Activated CD4-positive, alpha-beta T cell treated with anti-CD3 and anti-CD28 coated beads, Interleukin-2, amount 50 U/mL, for 24 hours (primary cell): ENCODE data around the gene PCGF1.

Experiments used
- DNase-seq, 2 donors: peaks; one replicate each; pipeline ENCODE4 v3.0.0-alpha.2; 2020; ENCODE audit warnings: low read depth in 1 of 2, low spot score in 1 of 2

Gene PCGF1

DNA sequence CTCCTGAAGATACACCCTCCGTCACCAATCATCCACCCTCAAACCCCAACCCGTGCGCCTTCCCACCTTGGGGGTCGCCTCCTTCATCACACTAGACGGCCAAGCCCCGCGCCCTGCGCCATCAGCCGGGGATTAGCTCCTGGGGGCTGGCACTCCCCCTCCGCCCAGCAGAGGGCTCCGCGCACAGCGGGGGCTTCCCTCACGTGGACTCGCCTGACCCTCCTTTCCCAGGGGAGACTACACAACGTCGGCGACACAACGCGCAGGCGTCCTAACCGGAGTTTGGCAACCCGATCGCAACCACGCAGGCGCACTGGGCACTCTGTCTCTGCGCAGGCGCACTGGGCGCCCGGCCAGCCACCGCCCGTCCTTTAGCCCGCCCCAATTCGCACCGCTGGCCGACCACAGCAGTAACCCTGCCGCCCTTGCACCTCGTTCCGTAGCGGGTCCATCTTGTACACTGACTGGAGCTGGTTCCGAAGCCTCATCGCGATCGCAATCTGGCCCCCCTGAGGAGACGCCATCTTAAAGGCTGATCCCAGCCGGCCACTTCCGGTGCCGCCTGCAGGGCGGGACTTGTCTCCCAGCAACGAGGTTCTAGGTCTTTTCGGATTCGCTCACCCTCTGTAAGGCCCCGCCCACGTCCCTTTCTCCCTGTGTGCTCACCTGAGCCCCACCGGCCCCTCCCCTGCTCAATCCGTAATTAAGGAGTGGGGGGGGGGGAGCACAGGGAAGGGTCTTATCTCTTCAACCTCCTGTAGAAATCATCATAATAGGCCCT, at the start of gene PCGF1:
PCGF1 (minus strand) TSS at position 551 of the 781 bp plus-strand sequence; CDS start at position 524, 27 bp downstream.
- peak; percentile 98 for DNase-seq

DNA sequence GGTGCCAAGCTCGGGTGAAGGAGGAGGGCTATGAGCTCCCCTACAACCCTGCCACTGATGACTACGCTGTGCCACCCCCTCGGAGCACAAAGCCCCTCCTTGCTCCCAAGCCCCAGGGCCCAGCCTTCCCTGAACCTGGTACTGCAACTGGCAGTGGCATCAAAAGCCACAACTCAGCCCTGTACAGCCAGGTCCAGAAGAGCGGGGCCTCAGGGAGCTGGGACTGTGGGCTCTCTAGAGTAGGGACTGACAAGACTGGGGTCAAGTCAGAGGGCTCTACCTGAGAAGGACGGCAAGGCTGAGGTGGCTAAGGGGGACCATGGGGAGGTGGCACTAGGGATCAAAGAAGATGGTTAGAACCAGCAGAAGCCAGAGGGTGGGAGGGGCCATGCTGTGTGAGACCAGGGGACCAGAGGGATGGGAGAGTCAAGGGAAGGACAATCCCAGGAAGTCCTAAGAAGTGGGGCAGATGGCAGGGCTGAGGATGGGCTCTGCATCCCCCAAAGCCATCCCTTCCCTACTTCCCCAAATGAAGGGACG, 49.4 kb upstream of the PCGF1 start:
- DNase-seq = no peak

DNA sequence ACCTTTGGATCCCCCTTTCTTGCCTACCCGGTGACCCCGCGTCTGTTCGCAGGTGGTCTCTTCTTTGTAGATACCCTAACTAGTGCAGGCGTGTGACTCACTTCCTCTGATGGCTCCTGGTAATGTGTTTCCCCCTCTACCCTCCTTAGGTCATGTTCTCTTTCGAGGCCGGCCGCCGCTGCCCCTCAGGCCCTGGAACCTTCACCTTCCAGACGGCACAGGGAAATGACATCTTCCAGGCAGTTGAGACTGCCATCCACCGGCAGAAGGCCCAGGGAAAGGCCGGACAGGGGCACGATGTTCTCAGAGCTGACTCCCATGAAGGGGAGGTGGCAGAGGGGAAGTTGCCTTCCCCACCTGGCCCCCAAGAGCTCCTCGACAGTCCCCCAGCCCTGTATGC, 48.7 kb upstream of the PCGF1 start:
- no peak for DNase-seq

DNA sequence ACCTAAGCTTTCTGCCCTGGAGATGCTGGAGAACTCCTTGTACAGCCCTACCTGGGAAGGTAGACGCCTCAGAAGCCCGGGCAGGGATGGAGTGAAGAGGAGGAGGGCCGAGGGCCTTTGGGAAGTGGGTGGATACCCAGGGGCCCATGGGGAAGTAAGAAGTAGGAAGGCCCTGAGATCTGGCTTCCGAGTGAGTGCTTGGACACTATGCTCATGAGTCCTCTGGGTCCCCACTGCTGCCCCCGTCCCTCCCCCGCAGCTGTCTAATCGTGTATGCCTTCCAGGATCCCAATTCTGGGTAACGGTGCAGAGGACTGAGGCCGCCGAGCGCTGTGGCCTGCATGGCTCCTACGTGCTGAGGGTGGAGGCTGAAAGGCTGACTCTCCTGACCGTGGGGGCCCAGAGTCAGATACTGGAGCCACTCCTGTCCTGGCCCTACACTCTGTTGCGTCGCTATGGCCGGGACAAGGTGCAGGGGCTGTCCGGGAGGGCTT, 48.2 kb upstream of the PCGF1 start:
- no peak for DNase-seq

DNA sequence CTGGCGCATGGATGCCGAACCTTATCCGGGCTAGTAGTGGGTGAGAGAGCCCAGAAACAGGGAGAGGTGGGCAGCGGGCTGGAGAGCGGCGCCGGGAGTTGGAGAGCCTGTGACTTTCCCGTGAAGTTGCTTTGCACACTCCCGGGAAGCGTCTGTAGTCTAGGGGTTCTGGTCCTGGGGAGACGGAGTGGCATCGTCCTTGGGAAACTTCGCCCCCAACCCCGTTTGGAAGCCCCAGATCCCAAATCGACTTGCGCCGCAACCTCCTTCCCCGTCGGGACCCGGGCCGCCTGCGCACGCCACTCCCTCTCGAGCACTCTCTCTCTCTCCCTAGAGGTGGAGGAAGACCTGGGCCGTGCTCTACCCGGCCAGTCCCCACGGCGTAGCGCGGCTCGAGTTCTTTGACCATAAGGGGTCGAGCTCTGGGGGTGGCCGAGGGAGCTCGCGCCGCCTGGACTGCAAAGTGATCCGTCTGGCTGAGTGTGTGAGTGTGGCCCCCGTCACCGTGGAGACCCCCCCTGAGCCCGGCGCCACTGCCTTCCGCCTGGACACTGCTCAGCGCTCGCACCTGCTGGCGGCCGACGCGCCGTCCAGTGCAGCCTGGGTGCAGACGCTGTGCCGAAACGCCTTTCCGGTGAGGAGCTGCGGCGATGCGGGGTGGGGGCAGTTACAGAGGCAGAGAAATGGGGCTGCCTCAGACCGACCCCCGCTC, 47.5 kb upstream of the PCGF1 start:
- no peak for DNase-seq

DNA sequence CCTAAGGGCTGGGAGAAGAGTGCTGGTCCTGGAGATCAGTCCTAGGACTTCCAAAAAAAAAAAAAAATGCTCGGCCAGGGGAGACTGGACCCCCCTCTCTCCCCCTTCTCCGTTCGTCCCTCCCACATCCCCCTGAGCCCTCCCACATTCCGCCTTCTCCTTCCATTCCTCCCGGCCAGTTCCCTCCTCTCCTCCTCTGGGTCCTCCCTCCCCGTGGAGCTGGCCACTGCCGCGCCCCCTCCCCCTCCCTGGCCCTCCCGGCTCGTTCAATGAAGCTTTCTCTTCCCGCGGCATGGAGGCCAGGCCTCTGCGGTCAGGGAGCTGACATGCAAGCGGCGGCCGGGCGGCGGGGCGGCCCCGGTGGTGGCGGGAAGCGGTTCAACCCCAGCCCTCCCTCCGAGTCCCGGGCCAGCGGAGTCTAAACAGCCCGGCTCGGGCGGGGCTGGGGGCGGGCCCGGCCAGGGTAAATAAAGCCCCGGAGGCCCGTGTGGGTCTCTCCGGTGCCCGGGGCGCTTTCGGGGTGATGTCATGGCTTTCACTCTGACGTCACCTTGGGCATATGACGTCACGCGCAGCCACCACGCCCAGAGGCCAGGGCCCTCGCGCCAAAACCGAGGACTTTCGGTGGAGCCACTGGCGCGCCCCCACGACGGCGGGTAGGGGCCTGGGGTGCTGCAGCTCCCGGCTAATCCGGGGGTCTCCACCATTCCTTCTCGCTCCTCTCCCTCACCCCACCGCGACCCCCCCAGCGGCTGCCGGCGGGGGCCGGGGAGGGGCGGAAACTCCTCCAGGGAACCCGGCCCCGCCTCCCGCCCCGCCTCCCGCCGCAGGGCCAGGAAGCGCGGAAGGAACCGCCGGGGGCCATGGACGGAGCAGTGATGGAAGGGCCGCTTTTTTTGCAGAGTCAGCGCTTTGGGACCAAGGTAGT, 46.7 kb upstream of the PCGF1 start, which contains the start of the genes DOK1 and LOXL3:
DOK1 (plus strand) TSS at position 829 of the 928 bp plus-strand sequence; CDS start at position 864, 35 bp downstream.
LOXL3 (minus strand) TSS at position 51 of the 928 bp plus-strand sequence. CDS start 1,308 bp downstream, outside the sequence.
- peak; percentile 71 to 74 for DNase-seq

DNA sequence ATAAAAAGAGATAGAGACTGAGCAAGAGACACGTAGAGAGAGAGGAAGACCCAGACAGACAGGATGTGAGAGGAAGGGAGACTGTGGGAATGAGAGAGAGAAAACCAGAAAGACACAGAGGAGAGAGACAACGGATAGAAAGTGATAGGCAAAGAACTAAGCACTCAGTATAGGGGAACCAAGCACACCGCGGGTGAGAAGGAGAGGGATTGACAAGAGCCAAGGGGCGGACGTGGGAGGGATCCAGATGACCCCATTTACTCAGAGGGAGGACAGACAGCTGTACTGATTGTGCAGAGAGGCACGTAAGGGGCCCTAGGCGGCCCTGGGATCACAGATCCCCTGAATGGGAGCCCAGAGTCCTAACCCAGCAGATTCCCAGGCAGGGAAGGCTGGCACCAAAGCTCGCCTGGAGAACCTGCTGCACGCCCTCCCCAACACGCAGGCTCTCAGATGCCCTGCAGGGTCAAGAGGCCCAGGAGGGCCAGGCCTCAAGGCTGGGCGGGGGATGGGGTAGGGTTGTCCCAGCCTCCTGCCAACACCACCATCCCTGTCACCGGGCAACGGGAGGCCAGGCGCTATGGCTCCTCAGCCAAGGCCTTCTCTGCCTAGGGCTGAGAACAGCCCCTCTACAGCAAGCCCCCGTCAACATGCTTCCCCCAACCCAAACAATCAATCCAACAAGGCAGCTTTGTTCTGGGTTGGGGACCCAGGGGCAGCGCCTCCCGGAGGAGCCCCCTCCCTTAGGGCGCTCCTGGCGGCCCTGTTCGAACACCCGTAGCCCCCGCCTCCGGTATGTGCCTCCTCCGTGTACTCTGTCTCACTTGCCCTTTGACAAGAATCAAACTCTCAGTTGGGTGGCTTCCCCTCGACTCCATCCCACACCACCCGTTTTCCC, 45.7 kb upstream of the PCGF1 start:
- DNase-seq = no peak

DNA sequence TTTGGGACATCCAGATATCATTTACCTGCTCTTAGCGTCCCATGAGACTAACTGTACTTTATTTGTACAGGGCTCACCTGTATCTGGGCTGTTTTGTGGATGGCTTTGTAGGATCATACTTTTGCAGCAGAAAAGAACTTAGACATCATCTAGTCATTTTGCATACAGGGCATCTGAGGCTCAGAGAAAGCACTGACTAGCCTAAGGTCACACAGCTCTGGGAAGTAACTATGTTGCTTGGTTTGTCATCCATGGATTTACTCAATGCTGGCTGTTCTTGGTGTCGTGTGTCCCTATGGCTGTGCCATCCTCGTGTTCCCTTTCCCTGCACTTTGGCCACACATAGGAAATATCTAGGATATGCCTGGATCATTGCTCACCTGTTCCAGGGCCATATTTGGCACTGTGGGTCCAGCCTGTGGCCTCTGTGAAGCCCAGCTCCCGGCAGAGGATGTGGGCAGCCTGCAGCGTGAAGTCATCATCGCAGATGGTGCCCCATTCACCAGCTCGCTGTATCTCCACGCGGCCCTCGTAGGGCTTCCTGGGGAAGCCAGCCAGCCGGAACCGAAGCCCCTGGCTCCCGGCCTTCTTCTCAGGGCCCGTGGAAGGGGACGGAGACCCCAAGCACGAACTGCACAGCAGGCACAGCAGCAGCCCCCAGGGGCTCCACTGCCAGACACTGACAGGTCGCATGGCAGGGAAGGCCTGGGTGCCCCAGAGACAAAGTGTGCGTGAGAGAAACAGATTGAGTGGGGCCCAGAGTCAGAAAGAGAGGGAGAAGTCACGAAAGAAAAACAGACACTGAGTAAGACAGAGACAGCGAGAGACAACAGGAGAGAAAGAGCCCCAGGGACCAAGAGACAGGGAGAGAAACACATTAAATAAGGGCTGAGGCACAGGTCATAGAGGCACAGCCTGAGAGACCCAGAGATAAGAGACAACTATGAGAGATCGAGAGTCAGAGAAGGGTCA, 44.7 kb upstream of the PCGF1 start:
- DNase-seq = no peak

DNA sequence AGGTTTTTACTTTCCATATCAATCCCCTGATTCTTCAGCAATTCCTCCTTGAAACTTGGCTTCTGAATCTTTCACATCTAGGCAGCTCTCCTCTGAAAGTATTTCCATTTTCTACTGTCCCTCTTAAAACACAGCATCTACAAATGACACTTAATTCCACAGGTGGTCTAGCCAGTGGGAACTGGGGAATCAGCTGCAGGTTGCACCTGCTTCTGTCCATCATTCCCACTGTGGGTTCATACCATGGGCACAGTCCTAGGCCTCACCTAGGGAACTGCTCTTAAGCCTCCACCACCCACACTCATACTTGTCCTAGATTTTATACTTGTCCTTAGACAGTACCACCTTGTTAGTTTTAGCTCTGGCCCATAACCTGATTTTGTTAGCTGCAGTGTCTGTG, 44.0 kb upstream of the PCGF1 start:
- DNase-seq = no peak

DNA sequence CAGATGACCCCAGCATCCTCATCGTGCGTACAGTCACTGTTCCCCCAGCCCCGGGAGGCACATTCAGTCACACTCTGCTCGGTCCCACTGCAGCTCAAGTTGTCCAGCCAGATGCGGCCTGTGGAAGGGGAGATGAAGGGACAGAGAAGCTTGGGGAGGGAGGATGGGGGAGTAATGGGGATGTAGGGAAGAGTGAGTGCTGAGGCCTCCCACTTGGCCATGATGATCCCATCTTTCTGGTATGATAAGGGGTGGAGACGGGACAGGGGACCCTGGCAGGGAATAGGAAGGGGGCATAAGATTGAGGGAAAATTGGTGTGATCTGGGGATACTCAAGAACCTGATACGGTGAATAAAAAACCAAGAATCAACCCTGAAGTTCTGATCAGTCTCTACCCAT, 42.7 kb upstream of the PCGF1 start:
- no peak for DNase-seq

DNA sequence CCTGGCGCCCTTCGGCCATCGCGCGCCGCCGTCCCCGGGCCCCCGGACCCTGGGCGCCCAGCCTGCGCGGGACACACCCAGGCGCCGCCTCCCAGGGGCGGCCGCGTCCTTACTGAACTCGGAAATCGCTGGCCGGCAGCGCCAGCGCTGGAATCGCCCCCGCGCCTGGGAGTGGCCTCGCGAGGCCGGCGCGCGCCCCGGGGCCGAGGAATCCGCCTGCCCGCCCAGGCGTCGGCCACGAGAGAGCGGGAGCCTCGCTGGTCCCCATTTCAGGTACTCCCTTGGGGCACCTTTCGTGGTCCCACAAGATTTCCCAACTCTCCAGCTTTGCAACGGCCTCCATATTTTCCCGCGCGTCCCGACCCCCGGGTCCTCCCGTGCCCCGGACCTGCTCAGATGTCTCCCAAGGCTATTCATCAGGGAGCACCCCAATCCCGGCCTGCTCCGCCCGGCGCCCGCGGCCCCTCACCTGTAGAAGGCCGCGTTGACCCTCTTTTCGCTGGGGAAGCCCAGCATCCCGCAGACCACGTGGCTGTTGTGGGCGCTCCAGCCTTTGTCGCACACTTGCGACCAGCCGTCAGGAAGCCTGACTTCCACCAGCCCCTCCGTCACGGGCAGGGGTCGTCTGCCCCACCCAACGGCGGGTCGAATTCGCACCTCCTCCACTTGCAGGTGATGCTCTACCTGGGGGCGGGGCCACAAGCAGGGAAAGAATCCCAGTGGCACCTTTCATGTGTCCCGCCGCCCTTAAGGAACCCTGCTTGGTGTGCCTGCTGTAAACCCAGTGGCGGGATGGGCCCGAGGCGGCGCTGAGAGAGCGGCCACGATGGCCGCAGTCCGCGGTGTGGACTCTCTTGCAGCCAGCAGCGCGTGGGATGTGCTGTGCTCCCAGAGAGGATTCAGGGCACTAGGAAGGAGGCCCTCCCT, 41.7 kb upstream of the PCGF1 start:
- DNase-seq = no peak

DNA sequence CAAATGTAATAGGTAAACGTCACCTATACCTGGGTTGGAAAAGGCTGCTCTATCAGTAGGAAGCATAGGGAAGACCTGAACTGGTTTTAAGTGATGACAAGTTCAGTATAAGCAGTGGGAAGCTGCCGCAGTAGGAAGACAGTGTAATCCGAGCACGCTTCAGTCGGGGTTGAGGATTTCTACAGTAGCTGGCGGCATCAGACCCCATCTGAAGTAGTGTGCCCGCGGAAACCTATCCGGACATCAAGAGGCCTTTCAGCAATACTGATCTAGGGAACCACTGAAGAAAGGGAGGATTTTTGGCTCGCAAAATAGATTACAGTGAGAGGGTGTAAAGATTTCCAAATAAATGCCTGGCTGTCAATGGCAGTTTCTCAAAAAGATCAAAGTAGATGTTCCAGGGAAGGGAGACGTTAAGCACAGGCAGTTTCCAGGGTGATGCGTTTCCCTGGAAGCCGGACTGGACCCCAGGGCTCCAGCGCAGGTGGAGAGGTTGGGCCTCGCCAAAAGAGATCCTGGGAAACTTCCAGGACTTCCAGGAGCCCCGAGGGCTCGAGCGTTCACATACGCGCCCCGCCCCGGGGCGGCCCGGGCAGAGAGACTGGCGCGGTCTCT, 40.9 kb upstream of the PCGF1 start:
- no peak for DNase-seq

DNA sequence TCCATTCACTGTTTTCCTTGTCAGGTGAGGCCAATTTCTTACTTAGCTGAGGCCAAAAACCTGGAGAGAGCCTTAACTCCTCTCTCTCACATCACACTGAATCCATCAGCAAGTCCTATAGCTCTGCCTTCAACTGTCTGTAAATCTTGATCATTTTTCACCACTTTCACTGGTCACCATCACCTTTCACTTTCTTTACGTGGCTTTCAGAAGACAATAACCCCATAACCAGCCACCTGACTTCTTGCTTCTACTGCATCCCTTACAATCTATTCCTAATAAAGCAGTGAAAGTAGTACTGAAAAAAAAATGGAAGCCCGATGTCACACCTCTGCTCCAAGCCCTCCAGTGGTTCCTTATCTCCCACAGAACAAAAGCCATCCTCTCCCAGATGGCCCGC, 38.5 kb upstream of the PCGF1 start:
- no peak for DNase-seq

DNA sequence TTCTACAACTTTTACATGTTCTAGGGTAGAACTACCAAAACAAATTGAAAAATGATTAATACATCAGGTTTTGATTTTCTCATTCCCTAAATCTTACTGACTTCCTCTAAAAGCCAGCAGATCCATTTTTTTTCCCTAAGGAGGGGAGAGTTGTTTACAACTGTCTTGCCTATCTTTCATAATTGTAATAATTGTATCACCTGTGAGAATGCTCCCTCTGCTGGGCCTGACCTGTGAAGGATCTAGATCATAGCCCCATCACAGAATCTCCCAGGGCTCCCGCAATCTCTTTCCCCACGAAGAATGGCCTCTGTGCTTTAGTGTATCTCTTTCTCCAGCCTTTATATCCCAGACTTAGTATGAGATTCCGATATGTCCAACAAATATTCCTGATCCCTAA, 37.1 kb upstream of the PCGF1 start:
- DNase-seq = no peak

DNA sequence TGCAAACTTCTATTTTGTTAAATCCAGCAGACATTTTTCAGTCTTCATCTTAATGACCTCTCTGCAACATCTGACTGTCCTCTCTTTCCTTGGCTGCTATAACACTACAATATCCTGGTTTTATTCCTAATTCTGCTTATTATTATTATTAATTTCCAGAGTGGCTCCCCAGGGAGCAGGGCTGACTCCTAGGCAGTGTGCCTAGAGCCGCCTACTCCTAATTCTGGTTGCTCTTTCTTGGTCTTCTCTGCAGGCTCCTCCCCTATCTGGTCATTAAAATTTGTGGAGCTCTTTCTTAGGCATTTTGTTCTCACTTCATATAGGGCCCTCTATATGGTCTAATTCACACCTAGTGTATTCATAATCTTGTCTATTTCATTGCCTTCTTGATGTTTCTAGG, 35.5 kb upstream of the PCGF1 start:
- DNase-seq = no peak

DNA sequence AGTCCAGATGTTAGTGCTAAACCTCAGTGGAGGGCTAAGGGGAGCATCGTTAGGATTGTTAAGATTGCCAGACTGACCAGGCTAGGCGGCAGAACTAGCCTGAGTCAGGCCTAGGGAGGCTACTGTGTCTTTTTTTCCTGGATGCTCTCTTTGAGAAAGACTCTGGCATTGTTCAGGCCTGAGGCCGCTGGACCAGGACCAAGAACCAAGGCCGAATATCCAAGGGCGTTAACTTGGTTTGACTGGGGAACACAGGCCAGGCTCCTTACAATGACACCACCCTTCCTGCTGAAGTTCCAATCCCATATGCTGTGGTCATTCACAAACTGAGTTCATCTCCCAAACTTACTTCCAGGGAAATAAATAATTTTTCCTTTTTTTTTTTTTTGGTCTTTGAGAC, 32.8 kb upstream of the PCGF1 start:
- no peak for DNase-seq

DNA sequence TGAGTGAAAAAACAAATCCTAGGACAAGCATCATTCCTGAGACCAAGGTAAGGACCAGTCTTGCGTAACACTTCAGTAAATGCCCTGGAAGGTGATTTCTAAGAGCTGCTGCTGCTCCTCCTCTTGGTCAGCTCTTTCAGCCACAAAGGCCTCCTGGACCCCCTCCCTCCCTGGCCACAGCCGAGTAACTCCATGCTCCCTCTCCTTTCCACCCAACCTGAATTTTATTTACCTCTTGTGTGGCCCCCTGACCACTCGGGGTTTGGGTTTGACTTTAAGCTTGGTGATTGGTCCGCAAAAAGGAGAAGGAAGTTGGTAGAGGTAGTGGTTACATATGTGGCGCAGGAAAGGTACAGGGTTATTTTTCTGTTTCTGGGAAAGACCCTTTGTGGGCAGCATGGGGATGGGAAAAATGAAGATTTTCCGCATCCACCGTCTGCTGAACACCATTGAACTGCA, 31.4 kb upstream of the PCGF1 start:
- no peak for DNase-seq
